ENCODE data around the gene PPIL3.
A peak's percentile ranks its signal among the peaks of the same experiment; 100 is the strongest.
"Not testable (repeated sequence)": the region's sequence is repeated elsewhere in the genome, so short reads cannot be mapped to it uniquely, and the experiment has no call there.

The PPIL3 gene

GRCh38 chr2:200905618-200906296 is 16.9 kb upstream of the PPIL3 start:
- Histone ChIP-seq H3K27ac (ENCODE audit: low read length) (no peak overlapping the region), H3K79me2 (ENCODE audit: low read length) (no peaks in the 10 kb centered on the region), H3K27me3 (replicated peaks; ENCODE audit: insufficient read depth, low read length) (no peaks in the 10 kb centered on the region), H3F3A (ENCODE audit: insufficient read depth, low read length) (no peaks in the 10 kb centered on the region), H3K4me1 (ENCODE audit: low read length) (no peaks in the 10 kb centered on the region), H2AFZ (ENCODE audit: low read length) (no peak overlapping the region), H3K9me2 (replicated peaks; ENCODE audit: insufficient read depth, low read length) (no peaks in the 10 kb centered on the region), H3K4me2 (ENCODE audit: low read depth, low read length) (no peak overlapping the region), H3K9me3 (replicated peaks; ENCODE audit: insufficient read depth, low read length) (no peaks in the 10 kb centered on the region), H3K36me3 (replicated peaks; ENCODE audit: insufficient read depth, low read length) (peaks cover 8% of the 10 kb centered on the region; the same call in 1 of the 2 replicates), H4K20me1 (ENCODE audit: insufficient read depth, low read length) (no peaks in the 10 kb centered on the region), H3K4me3 (ENCODE audit: low read length) (no peak overlapping the region), H3K9ac (ENCODE audit: low read length) (no peak overlapping the region)
- DNase-seq, result peak; percentile 67
- TF ChIP-seq, protein P1, sequence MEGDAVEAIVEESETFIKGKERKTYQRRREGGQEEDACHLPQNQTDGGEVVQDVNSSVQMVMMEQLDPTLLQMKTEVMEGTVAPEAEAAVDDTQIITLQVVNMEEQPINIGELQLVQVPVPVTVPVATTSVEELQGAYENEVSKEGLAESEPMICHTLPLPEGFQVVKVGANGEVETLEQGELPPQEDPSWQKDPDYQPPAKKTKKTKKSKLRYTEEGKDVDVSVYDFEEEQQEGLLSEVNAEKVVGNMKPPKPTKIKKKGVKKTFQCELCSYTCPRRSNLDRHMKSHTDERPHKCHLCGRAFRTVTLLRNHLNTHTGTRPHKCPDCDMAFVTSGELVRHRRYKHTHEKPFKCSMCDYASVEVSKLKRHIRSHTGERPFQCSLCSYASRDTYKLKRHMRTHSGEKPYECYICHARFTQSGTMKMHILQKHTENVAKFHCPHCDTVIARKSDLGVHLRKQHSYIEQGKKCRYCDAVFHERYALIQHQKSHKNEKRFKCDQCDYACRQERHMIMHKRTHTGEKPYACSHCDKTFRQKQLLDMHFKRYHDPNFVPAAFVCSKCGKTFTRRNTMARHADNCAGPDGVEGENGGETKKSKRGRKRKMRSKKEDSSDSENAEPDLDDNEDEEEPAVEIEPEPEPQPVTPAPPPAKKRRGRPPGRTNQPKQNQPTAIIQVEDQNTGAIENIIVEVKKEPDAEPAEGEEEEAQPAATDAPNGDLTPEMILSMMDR (IDR thresholded peaks at IDR 0.05; ENCODE audit: low read length), result peak; percentile 66
- no peak for TF ChIP-seq EZH2phosphoT487 (IDR thresholded peaks at IDR 0.05; ENCODE audit: low read length)

DNA sequence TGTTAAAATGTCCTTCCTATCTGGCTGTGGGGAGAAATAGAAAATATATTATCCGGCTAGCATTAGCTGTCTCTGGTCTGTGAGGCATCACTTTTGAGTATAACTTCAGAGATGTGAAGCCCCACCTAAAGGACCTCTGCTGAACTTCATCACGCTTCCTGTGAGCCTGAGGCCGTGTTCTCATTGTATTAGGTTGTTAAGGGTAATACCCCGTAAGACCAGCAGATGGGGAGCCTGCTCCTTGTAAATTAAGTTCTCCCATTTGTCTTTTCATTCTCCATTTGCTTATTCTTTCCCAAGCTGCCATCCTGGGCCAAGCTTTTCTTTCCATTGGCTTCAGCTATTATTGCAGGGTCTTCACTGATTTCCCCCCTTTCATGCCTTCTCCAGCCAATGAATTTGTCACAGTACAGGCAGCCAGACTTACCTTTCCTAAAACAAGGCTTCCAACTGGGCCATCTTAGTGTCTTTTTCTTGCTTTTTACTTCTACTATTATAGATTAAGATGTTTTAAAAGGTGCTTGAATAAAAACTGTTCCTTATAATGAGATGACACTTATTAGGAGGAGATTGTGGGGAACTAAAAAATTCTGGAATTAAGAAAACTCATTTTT is 12.7 kb upstream of the PPIL3 start:
- Histone ChIP-seq H3K9ac (ENCODE audit: low read length) (no peak overlapping the region), H3K4me2 (ENCODE audit: low read depth, low read length) (no peak overlapping the region), H3K36me3 (replicated peaks; ENCODE audit: insufficient read depth, low read length) (peaks cover 12% of the 10 kb centered on the region; the same call in 1 of the 2 replicates), H3K79me2 (ENCODE audit: low read length) (0 out of 2 replicates have a peak, but pooled peaks cover 6% of the 10 kb centered on the region), H2AFZ (ENCODE audit: low read length) (no peak overlapping the region), H3F3A (ENCODE audit: insufficient read depth, low read length) (no peaks in the 10 kb centered on the region), H3K9me3 (replicated peaks; ENCODE audit: insufficient read depth, low read length) (no peaks in the 10 kb centered on the region), H3K27me3 (replicated peaks; ENCODE audit: insufficient read depth, low read length) (no peaks in the 10 kb centered on the region), H3K4me1 (ENCODE audit: low read length) (no peaks in the 10 kb centered on the region), H3K4me3 (ENCODE audit: low read length) (no peak overlapping the region), H3K9me2 (replicated peaks; ENCODE audit: insufficient read depth, low read length) (no peaks in the 10 kb centered on the region), H4K20me1 (ENCODE audit: insufficient read depth, low read length) (no peaks in the 10 kb centered on the region), H3K27ac (ENCODE audit: low read length) (no peak overlapping the region)
- DNase-seq, result peak; percentile 91
- TF ChIP-seq, protein P1 (IDR thresholded peaks at IDR 0.05; ENCODE audit: low read length), result peak; percentile 90
- TF ChIP-seq EZH2phosphoT487 (IDR thresholded peaks at IDR 0.05; ENCODE audit: low read length), result no peak

DNA sequence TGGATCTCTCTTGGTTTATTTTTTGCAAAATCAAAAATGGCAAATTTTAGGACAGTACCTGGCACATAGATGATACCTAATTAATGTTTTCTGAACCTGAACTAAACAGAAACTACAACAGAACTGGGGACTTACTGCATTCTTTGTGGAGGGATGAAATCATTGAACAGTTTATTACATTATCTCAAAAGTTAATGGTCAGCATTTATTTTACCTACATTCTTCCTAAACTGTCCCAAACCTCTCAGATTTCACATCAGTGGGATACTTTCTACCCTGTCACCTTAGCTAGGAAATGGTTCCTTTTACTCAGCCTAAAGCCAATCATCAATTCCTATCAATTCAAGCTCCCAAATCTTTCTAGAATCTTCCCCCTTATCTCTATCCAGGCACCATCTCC is 10.6 kb upstream of the PPIL3 start:
- TF ChIP-seq EZH2 (optimal IDR thresholded peaks at IDR 0.05; ENCODE audit: low read depth, low read length), result no peak
- TF ChIP-seq EZH2phosphoT487 (IDR thresholded peaks at IDR 0.05; ENCODE audit: low read length), result no peak
- TF ChIP-seq, protein P1 (IDR thresholded peaks at IDR 0.05; ENCODE audit: low read length), result no peak
- Histone ChIP-seq H3K4me3 (ENCODE audit: low read length) (no peak overlapping the region), H2AFZ (ENCODE audit: low read length) (no peak overlapping the region), H3K9ac (ENCODE audit: low read length) (no peak overlapping the region), H3F3A (ENCODE audit: insufficient read depth, low read length) (no peaks in the 10 kb centered on the region), H3K79me2 (ENCODE audit: low read length) (0 out of 2 replicates have a peak, but pooled peaks cover 14% of the 10 kb centered on the region), H3K27me3 (replicated peaks; ENCODE audit: insufficient read depth, low read length) (no peaks in the 10 kb centered on the region), H3K36me3 (replicated peaks; ENCODE audit: insufficient read depth, low read length) (peaks cover 17% of the 10 kb centered on the region; the same call in 1 of the 2 replicates), H3K4me2 (ENCODE audit: low read depth, low read length) (no peak overlapping the region), H3K9me3 (replicated peaks; ENCODE audit: insufficient read depth, low read length) (no peaks in the 10 kb centered on the region), H4K20me1 (ENCODE audit: insufficient read depth, low read length) (no peaks in the 10 kb centered on the region), H3K9me2 (replicated peaks; ENCODE audit: insufficient read depth, low read length) (no peaks in the 10 kb centered on the region), H3K27ac (ENCODE audit: low read length) (no peak overlapping the region), H3K4me1 (ENCODE audit: low read length) (no peaks in the 10 kb centered on the region)
- DNase-seq, result no peak

DNA sequence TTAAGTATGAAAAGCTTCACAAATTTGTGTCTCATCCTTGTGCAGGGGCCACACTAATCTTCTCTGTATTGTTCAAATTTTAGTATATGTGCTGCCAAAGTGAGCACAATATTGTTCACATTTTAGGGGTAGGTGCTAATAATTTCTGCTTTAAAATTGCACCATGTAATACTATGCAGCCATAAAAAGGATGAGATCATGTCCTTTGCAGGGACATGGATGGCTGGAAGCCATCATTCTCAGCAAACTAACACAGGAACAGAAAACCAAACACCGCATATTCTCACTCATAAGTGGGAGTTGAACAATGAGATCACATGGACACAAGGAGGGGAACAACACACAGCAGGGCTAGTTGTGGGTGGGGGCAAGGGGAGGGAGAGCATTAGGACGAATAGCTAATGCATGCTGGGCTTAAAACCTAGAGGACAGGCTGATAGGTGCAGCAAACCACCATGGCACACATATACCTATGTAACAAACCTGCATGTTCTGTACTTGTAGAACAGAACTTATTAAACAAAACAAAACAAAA is 7.1 kb downstream of the PPIL3 start:
- H3K4me1 ChIP-seq (ENCODE audit: low read length); H3K4me2 ChIP-seq (ENCODE audit: low read depth, low read length); H3K36me3 ChIP-seq (replicated peaks; ENCODE audit: insufficient read depth, low read length); H3F3A ChIP-seq (ENCODE audit: insufficient read depth, low read length); H3K27ac ChIP-seq (ENCODE audit: low read length); H2AFZ ChIP-seq (ENCODE audit: low read length); H3K79me2 ChIP-seq (ENCODE audit: low read length); H4K20me1 ChIP-seq (ENCODE audit: insufficient read depth, low read length); H3K9me3 ChIP-seq (replicated peaks; ENCODE audit: insufficient read depth, low read length); H3K27me3 ChIP-seq (replicated peaks; ENCODE audit: insufficient read depth, low read length); H3K9ac ChIP-seq (ENCODE audit: low read length); DNase-seq; H3K9me2 ChIP-seq (replicated peaks; ENCODE audit: insufficient read depth, low read length); H3K4me3 ChIP-seq (ENCODE audit: low read length): not testable (repeated sequence)
